Measurements from ENCODE around the gene PCLO. TPM values are rescaled to one million over a fixed set of nuclear protein-coding genes. Genes with fewer than 3 reads are reported as not detected.

PCLO gene
- total and polyA plus RNA-seq, 4 donors, result 0.04 to 1.1 (median 0.48) TPM

DNA sequence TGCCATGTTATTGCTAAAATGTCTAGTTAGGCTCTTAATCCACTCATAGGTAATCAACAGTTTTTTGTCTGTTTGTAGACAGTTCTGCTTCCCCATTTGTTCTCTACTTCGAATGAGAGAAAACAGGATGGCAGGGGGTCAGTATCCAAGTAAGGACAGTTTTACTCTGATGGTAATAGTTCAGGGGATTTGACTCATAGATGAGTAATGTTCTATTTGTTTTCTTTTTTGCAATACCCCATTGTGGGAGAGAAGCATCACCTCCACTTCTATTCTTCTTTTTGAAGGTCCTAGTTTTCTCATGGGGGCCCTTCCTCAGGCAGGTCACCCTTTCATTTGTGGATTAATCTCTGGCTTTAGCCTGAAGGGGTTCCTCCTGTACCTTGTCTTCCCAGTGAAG is 13.9 kb downstream of the PCLO start:
- H3K27me3 ChIP-seq (ENCODE audit: control insufficient read depth in 4 of 4, insufficient read depth in 4 of 4, low read length in 3 of 4), result no peaks in the 10 kb centered on the region
- no peak for TF ChIP-seq RXRA (IDR thresholded peaks at IDR 0.05)
- no peak for TF ChIP-seq FOXA1 (IDR thresholded peaks at IDR 0.05)
- TF ChIP-seq, protein P1, sequence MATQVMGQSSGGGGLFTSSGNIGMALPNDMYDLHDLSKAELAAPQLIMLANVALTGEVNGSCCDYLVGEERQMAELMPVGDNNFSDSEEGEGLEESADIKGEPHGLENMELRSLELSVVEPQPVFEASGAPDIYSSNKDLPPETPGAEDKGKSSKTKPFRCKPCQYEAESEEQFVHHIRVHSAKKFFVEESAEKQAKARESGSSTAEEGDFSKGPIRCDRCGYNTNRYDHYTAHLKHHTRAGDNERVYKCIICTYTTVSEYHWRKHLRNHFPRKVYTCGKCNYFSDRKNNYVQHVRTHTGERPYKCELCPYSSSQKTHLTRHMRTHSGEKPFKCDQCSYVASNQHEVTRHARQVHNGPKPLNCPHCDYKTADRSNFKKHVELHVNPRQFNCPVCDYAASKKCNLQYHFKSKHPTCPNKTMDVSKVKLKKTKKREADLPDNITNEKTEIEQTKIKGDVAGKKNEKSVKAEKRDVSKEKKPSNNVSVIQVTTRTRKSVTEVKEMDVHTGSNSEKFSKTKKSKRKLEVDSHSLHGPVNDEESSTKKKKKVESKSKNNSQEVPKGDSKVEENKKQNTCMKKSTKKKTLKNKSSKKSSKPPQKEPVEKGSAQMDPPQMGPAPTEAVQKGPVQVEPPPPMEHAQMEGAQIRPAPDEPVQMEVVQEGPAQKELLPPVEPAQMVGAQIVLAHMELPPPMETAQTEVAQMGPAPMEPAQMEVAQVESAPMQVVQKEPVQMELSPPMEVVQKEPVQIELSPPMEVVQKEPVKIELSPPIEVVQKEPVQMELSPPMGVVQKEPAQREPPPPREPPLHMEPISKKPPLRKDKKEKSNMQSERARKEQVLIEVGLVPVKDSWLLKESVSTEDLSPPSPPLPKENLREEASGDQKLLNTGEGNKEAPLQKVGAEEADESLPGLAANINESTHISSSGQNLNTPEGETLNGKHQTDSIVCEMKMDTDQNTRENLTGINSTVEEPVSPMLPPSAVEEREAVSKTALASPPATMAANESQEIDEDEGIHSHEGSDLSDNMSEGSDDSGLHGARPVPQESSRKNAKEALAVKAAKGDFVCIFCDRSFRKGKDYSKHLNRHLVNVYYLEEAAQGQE (IDR thresholded peaks at IDR 0.05), result no peak
- TF ChIP-seq HNF4A (conservative IDR thresholded peaks at IDR 0.05), result no peak
- TF ChIP-seq TAF1 (conservative IDR thresholded peaks at IDR 0.05), result no peak
- TF ChIP-seq EGR1 (IDR thresholded peaks at IDR 0.05; ENCODE audit: low read depth in 2 of 2), result no peak
- no peak for TF ChIP-seq SP1 (IDR thresholded peaks at IDR 0.05)
- H3K9me3 ChIP-seq (ENCODE audit: control insufficient read depth in 4 of 4, low read length in 3 of 4), result no peaks in the 10 kb centered on the region
- no peak for DNase-seq (ENCODE audit: low spot score)
- H3K9ac ChIP-seq (ENCODE audit: low read depth in 1 of 2, low read length in 2 of 2), result no peak overlapping the region
- 67% methylated on average over 1 of the region's 1 CpG for WGBS
- H3K27ac ChIP-seq (ENCODE audit: low read depth in 1 of 2, low read length in 2 of 2), result no peak overlapping the region
- no peaks in the 10 kb centered on the region for H3K4me1 ChIP-seq (ENCODE audit: control insufficient read depth in 4 of 4, insufficient read depth in 4 of 4, low read length in 3 of 4)
- H3K36me3 ChIP-seq (ENCODE audit: control insufficient read depth in 4 of 4, insufficient read depth in 3 of 4, low read depth in 1 of 4, low read length in 3 of 4), result no peaks in the 10 kb centered on the region
- H3K4me3 ChIP-seq (ENCODE audit: low read depth in 1 of 3, low read length in 3 of 3), result no peak overlapping the region

DNA sequence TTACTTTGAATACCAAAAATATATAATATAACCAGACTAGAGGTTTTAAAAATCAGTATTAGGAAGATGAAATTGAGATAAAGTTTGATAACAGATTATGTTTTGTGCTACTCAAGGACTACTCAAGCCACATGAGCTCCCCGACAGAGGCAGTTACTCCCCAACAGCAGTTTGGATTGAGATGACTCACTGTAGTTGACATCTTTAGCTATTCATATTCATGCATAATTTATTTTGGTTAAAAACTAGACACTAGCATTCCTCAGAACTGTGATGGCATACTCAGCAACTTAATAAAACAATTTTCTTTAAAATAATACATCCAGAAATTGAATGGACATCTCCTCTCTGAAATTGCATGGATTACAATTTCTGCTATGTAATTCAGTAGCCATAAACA is 19.6 kb downstream of the PCLO start:
- TF ChIP-seq YY1 (IDR thresholded peaks at IDR 0.05), result no peak
- TF ChIP-seq, protein P1 (IDR thresholded peaks at IDR 0.05), result no peak
- no peak for TF ChIP-seq GABPA (IDR thresholded peaks at IDR 0.05 in 1 of 2, conservative IDR thresholded peaks at IDR 0.05 in 1 of 2)
- TF ChIP-seq, protein P2, sequence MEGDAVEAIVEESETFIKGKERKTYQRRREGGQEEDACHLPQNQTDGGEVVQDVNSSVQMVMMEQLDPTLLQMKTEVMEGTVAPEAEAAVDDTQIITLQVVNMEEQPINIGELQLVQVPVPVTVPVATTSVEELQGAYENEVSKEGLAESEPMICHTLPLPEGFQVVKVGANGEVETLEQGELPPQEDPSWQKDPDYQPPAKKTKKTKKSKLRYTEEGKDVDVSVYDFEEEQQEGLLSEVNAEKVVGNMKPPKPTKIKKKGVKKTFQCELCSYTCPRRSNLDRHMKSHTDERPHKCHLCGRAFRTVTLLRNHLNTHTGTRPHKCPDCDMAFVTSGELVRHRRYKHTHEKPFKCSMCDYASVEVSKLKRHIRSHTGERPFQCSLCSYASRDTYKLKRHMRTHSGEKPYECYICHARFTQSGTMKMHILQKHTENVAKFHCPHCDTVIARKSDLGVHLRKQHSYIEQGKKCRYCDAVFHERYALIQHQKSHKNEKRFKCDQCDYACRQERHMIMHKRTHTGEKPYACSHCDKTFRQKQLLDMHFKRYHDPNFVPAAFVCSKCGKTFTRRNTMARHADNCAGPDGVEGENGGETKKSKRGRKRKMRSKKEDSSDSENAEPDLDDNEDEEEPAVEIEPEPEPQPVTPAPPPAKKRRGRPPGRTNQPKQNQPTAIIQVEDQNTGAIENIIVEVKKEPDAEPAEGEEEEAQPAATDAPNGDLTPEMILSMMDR (IDR thresholded peaks at IDR 0.05; ENCODE audit: low read depth, low read length, missing input control), result no peak
- no peak for TF ChIP-seq HNF4G (IDR thresholded peaks at IDR 0.05)
- TF ChIP-seq JUND (IDR thresholded peaks at IDR 0.05), result no peak
- TF ChIP-seq SP1 (IDR thresholded peaks at IDR 0.05), result no peak
- no peak for TF ChIP-seq HNF4A (conservative IDR thresholded peaks at IDR 0.05)
- TF ChIP-seq RAD21 (IDR thresholded peaks at IDR 0.05), result no peak
- TF ChIP-seq FOXA2 (IDR thresholded peaks at IDR 0.05), result no peak
- TF ChIP-seq TAF1 (conservative IDR thresholded peaks at IDR 0.05), result no peak
- no peak for TF ChIP-seq EGR1 (IDR thresholded peaks at IDR 0.05; ENCODE audit: low read depth in 2 of 2)
- TF ChIP-seq RXRA (IDR thresholded peaks at IDR 0.05), result no peak
- TF ChIP-seq, protein P3, sequence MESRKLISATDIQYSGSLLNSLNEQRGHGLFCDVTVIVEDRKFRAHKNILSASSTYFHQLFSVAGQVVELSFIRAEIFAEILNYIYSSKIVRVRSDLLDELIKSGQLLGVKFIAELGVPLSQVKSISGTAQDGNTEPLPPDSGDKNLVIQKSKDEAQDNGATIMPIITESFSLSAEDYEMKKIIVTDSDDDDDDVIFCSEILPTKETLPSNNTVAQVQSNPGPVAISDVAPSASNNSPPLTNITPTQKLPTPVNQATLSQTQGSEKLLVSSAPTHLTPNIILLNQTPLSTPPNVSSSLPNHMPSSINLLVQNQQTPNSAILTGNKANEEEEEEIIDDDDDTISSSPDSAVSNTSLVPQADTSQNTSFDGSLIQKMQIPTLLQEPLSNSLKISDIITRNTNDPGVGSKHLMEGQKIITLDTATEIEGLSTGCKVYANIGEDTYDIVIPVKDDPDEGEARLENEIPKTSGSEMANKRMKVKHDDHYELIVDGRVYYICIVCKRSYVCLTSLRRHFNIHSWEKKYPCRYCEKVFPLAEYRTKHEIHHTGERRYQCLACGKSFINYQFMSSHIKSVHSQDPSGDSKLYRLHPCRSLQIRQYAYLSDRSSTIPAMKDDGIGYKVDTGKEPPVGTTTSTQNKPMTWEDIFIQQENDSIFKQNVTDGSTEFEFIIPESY (IDR thresholded peaks at IDR 0.05), result no peak
- TF ChIP-seq, protein P4, sequence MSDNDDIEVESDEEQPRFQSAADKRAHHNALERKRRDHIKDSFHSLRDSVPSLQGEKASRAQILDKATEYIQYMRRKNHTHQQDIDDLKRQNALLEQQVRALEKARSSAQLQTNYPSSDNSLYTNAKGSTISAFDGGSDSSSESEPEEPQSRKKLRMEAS (IDR thresholded peaks at IDR 0.05), result no peak
- TF ChIP-seq FOXA1 (IDR thresholded peaks at IDR 0.05), result no peak
- no peak for TF ChIP-seq NR2F2 (IDR thresholded peaks at IDR 0.05)
- TF ChIP-seq, protein P5, sequence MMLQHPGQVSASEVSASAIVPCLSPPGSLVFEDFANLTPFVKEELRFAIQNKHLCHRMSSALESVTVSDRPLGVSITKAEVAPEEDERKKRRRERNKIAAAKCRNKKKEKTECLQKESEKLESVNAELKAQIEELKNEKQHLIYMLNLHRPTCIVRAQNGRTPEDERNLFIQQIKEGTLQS (IDR thresholded peaks at IDR 0.05), result no peak
- 90% methylated on average over 1 of the region's 1 CpG for WGBS

More for the DNA sequence above, 19.6 kb downstream of the PCLO start:
- Histone ChIP-seq H3K9me3 (ENCODE audit: control insufficient read depth in 4 of 4, low read length in 3 of 4) (no peaks in the 10 kb centered on the region), H3K4me3 (ENCODE audit: low read depth in 1 of 3, low read length in 3 of 3) (no peak overlapping the region), H3K27me3 (ENCODE audit: control insufficient read depth in 4 of 4, insufficient read depth in 4 of 4, low read length in 3 of 4) (no peaks in the 10 kb centered on the region), H3K27ac (ENCODE audit: low read depth in 1 of 2, low read length in 2 of 2) (no peak overlapping the region), H3K9ac (ENCODE audit: low read depth in 1 of 2, low read length in 2 of 2) (no peak overlapping the region), H3K36me3 (ENCODE audit: control insufficient read depth in 4 of 4, insufficient read depth in 3 of 4, low read depth in 1 of 4, low read length in 3 of 4) (no peaks in the 10 kb centered on the region), H3K4me1 (ENCODE audit: control insufficient read depth in 4 of 4, insufficient read depth in 4 of 4, low read length in 3 of 4) (no peaks in the 10 kb centered on the region)
- no peak for DNase-seq (ENCODE audit: low spot score)

All from liver (tissue), 9 donors.